ENCODE measurements around the gene SH3PXD2A. TPM values are rescaled to one million over a fixed set of nuclear protein-coding genes. Genes with fewer than 3 reads are reported as not detected.

The SH3PXD2A gene
- total RNA-seq, 1 experiment from 2014 or later: 4.5 TPM

DNA sequence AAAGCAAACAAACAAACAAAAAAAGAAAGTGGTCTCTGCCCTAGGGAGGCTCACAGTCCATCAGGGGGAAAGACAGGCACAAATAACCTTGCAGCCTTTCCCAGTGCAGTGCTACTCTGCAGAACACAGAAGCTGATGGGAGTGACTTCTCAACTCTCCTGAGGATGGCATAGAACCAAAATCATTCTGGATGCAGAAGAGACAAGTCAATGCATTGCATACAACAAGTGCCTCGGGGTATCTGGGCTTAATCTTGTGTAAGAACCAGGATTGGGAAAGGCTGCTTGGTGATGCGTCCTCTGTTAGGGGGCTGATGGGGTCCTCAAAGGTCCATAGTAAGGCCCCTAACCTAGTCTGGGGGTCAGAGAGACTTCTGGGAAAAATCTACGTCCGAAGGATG, 293.0 kb downstream of the SH3PXD2A start:
- Histone ChIP-seq H3K18ac (ENCODE audit: insufficient read length, low read depth, low read length) (no peak overlapping the region), H3K27me3 (ENCODE audit: insufficient read depth, low read length) (no peaks in the 10 kb centered on the region), H3K79me1 (ENCODE audit: insufficient read depth, low read depth, low read length, poor library complexity, severe bottlenecking) (no peaks in the 10 kb centered on the region), H3K9me3 (ENCODE audit: control insufficient read depth, low read depth, low read length) (no peaks in the 10 kb centered on the region), H2BK5ac (ENCODE audit: insufficient read length, low read length) (no peak overlapping the region), H3K4me1 (ENCODE audit: insufficient read depth, low read length) (no peaks in the 10 kb centered on the region), H4K5ac (ENCODE audit: insufficient read length, low read depth, low read length) (no peak overlapping the region), H4K8ac (replicated peaks; ENCODE audit: insufficient read length, low read depth, low read length) (no peak overlapping the region), H3K23ac (ENCODE audit: insufficient read length, low read depth, low read length) (no peak overlapping the region), H2BK15ac (ENCODE audit: low read depth, low read length) (no peak overlapping the region), H3K4ac (ENCODE audit: low read depth, low read length) (no peak overlapping the region), H2BK20ac (ENCODE audit: low read depth, low read length, poor library complexity, severe bottlenecking) (no peak overlapping the region), H3K23me2 (ENCODE audit: insufficient read length, low read depth, low read length, poor library complexity, severe bottlenecking) (no peaks in the 10 kb centered on the region), H3K14ac (ENCODE audit: insufficient read depth, low read length) (no peak overlapping the region), H4K91ac (ENCODE audit: insufficient read length, low read depth, low read length) (no peak overlapping the region), H3K9ac (ENCODE audit: extremely low read depth, insufficient read length, low read length) (no peak overlapping the region), H2BK120ac (ENCODE audit: low read depth, low read length, poor library complexity, severe bottlenecking) (no peak overlapping the region), H3K56ac (ENCODE audit: insufficient read length, low read depth, low read length) (no peak overlapping the region), H3K27ac (ENCODE audit: insufficient read length, low read depth, low read length) (no peak overlapping the region), H4K20me1 (ENCODE audit: control insufficient read depth, insufficient read depth, insufficient read length) (no peaks in the 10 kb centered on the region), H3T11ph (ENCODE audit: low read length) (no peak overlapping the region), H3K79me2 (ENCODE audit: insufficient read depth, low read length) (no peaks in the 10 kb centered on the region), H2AFZ (ENCODE audit: low read length) (no peak overlapping the region), H2AK5ac (ENCODE audit: insufficient read length, low read length) (no peak overlapping the region), H3K4me2 (ENCODE audit: insufficient read depth, insufficient read length, low read length) (no peak overlapping the region), H2BK12ac (ENCODE audit: insufficient read length, low read depth, low read length) (no peak overlapping the region)
- TF ChIP-seq, protein P1, sequence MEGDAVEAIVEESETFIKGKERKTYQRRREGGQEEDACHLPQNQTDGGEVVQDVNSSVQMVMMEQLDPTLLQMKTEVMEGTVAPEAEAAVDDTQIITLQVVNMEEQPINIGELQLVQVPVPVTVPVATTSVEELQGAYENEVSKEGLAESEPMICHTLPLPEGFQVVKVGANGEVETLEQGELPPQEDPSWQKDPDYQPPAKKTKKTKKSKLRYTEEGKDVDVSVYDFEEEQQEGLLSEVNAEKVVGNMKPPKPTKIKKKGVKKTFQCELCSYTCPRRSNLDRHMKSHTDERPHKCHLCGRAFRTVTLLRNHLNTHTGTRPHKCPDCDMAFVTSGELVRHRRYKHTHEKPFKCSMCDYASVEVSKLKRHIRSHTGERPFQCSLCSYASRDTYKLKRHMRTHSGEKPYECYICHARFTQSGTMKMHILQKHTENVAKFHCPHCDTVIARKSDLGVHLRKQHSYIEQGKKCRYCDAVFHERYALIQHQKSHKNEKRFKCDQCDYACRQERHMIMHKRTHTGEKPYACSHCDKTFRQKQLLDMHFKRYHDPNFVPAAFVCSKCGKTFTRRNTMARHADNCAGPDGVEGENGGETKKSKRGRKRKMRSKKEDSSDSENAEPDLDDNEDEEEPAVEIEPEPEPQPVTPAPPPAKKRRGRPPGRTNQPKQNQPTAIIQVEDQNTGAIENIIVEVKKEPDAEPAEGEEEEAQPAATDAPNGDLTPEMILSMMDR (conservative IDR thresholded peaks at IDR 0.05): no peak
- H3K9me3 Mint-ChIP-seq: no peaks in the 10 kb centered on the region; a peak in 1 of 5 replicates
- no peak overlapping the region for H3K4me3 Mint-ChIP-seq
- H3K27ac Mint-ChIP-seq: no peak overlapping the region
- no peak for DNase-seq
- peaks cover 8% of the 10 kb centered on the region for H3K27me3 Mint-ChIP-seq (ENCODE audit: low read depth)
- H3K36me3 Mint-ChIP-seq (ENCODE audit: insufficient read depth in 1 of 3, low read depth in 3 of 3): no peaks in the 10 kb centered on the region; a peak in 1 of 7 replicates
- peaks cover 2% of the 10 kb centered on the region in 2 experiments; a peak in 1 of 4 replicates for H3K4me1 Mint-ChIP-seq
- no CpG with 5 or more reads among the region's 4 CpGs for WGBS (ENCODE audit: extremely low coverage, insufficient read length, low lambda C conversion rate)

All from H9 (cell line).